Measurements from ENCODE around the gene TAS2R4. TPM values are rescaled to one million over a fixed set of nuclear protein-coding genes. Genes with fewer than 3 reads are reported as not detected.
"Not testable (repeated sequence)": the region's sequence is repeated elsewhere in the genome, so short reads cannot be mapped to it uniquely, and the experiment has no call there.

Gene TAS2R4
- total RNA-seq, 4 donors from 2014 or later = 0.26 to 6.5 (median 3.3) TPM

DNA sequence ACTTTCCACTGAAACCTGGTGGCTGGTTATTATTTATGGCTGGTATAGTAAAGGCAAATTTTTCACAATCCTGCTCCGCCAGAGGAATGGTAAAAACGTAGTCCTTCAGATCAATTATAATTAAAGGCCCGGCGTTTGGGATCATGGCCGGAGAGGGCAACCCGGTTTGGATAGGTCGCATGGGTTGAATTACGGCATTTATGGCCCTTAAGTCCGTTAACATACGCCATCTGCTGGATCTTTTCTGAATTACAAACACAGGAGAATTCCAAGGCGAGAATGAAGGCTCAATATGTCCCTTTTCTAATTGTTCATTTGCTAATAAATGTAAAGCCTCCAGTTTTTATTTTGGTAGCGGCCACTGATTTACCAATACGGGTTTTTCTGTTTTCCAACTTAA is 23.8 kb upstream of the TAS2R4 start:
- no peak for DNase-seq
- Histone ChIP-seq H3K27ac (no peak overlapping the region), H3K4me3 (no peak overlapping the region), H3K36me3 (peaks cover 0 to 3% of the 10 kb centered on the region in 2 donors), H3K9me3 (peaks cover 0 to 10% of the 10 kb centered on the region in 2 donors), H3K4me1 (no peaks in the 10 kb centered on the region), H3K27me3 (no peaks in the 10 kb centered on the region)
- TF ChIP-seq CTCF (IDR thresholded peaks at IDR 0.05) (no peak), POLR2A (IDR thresholded peaks at IDR 0.05) (no peak)
- intact Hi-C loops (cut with DNase I; ENCODE audit: low total_unique reads) = no loop called here

- TF ChIP-seq POLR2A (IDR thresholded peaks at IDR 0.05) (no peak), CTCF (IDR thresholded peaks at IDR 0.05) (peak in 1 of 4 experiments; percentile 3)
- H3K27ac ChIP-seq = no peak overlapping the region
- H3K36me3 ChIP-seq = peaks cover 0 to 1% of the 10 kb centered on the region in 2 donors
- no peak for DNase-seq
- no peaks in the 10 kb centered on the region for H3K27me3 ChIP-seq
- H3K4me1 ChIP-seq = no peaks in the 10 kb centered on the region
- intact Hi-C loops (cut with DNase I; ENCODE audit: low total_unique reads) = no loop called here
- peaks cover 0 to 10% of the 10 kb centered on the region in 2 donors for H3K9me3 ChIP-seq
- H3K4me3 ChIP-seq = no peak overlapping the region
These were observed 21.5 kb upstream of the TAS2R4 start for GRCh38 chr7:141754939-141755338.

DNA sequence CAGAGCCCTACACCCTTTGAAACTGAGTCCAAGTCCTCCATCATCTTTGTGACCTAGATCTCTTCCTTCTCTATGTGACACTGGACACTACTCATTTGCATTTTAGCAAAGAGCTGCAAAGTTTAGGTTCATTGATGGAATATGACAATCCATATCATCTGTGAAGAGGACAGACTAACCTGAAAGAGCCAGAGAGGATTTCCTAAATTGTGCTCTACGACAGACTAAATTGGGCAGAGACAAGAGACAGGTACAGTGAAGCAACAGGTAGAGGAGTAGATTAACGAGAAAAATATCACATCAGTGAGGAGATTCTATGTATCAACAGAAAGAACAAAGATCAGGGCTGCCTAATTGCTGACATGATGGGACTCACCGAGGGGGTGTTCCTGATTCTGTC is 12.7 kb upstream of the TAS2R4 start, which contains the start of gene TAS2R3:
TAS2R3 (plus strand) TSS at position 301 of the 400 bp plus-strand sequence; CDS start at position 363, 62 bp downstream.
- Histone ChIP-seq H3K36me3 (no peaks in the 10 kb centered on the region), H3K9me3 (no peaks in the 10 kb centered on the region)
- intact Hi-C loops (cut with DNase I; ENCODE audit: low total_unique reads) = no loop called here

GRCh38 chr7:141770083-141770583 is 6.3 kb upstream of the TAS2R4 start:
- H3K4me1 ChIP-seq; H3K27me3 ChIP-seq; H3K27ac ChIP-seq; intact Hi-C loops (cut with DNase I; ENCODE audit: low total_unique reads); H3K9me3 ChIP-seq; H3K4me3 ChIP-seq; DNase-seq; H3K36me3 ChIP-seq: not testable (repeated sequence)

More for the DNA sequence above, 12.7 kb upstream of the TAS2R4 start, which contains the start of gene TAS2R3:
- no peaks in the 10 kb centered on the region for H3K27me3 ChIP-seq
- no peak within 1 kb of the TSS for H3K4me3 ChIP-seq
- no peak for DNase-seq
- H3K27ac ChIP-seq = no peak within 1 kb of the TSS
- no peaks in the 10 kb centered on the region for H3K4me1 ChIP-seq
- TF ChIP-seq CTCF (IDR thresholded peaks at IDR 0.05) = no peak
- TF ChIP-seq POLR2A (IDR thresholded peaks at IDR 0.05) = no peak

DNA sequence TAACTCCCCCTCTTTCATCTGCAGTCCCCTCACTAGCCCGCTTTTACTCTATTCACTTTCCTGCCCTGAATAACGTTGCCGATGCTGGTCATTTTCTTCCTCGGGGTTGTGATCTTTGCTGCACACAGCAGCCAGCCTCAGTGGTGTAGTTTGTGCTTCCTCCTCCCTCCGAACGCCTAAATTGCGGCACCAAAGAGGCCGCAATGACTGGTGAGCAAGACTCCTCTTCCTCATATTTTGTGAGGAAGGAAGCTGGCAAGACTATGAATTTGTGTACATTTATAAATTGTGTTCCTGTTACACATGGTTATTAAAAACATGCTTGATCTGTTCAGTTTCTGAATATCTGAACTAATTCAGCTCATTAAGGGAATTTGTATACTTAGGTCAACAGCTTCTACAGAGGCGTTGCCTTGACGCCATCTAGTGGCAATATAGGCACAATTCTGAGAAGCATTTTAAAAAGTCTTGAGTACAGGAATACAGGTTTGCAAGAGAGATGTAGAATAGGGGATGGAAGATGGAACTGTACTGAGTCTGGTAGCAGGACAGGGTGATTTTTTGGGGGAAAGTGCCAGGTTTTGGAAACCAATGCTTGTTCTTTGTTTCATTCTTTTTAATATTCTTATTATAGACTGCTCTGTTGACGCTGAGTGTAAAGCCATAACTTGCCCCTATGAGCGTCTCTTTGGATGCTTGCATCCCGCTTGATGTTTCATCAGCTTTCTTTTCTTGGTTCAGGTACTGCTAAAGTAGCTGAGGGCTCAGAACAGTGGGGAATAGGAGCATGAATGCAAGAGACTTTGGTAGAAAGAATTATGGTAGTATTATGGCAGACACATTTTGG is 9.5 kb downstream of the TAS2R4 start:
- H3K4me1 ChIP-seq = no peaks in the 10 kb centered on the region
- intact Hi-C loops (cut with DNase I; ENCODE audit: low total_unique reads) = no loop called here
- H3K36me3 ChIP-seq = no peaks in the 10 kb centered on the region
- DNase-seq = no peak
- no peaks in the 10 kb centered on the region for H3K9me3 ChIP-seq
- no peak overlapping the region for H3K4me3 ChIP-seq
- TF ChIP-seq POLR2A (IDR thresholded peaks at IDR 0.05) (no peak), CTCF (IDR thresholded peaks at IDR 0.05) (peak; percentile 18 to 47 (median 43))
- no peaks in the 10 kb centered on the region for H3K27me3 ChIP-seq
- no peak overlapping the region for H3K27ac ChIP-seq

All from uterus (tissue), 4 donors.